Left ventricle myocardium inferior (tissue), 1 donor: Measurements from ENCODE around the gene USP24. TPM values are rescaled to one million over a fixed set of nuclear protein-coding genes. Genes with fewer than 3 reads are reported as not detected.

Source experiments
- DNase-seq: peaks from one replicate; pipeline ENCODE4 v3.0.0-alpha.2; 2020
- H3K27ac ChIP-seq: fragments of 200-600 bp; replicated peaks from 2 replicates; pipeline ENCODE4 v1.8.0; 2021
- H3K27me3 ChIP-seq: fragments of 200-600 bp; 2 replicates; pipeline ENCODE4 v1.8.0; 2021; ENCODE audit warnings: low read depth
- H3K36me3 ChIP-seq: fragments of 200-600 bp; 2 replicates; pipeline ENCODE4 v1.8.0; 2021
- H3K4me1 ChIP-seq: fragments of 200-600 bp; 2 replicates; pipeline ENCODE4 v1.8.0; 2021
- H3K4me3 ChIP-seq: fragments of 200-600 bp; 2 replicates; pipeline ENCODE4 v1.8.0; 2021; ENCODE audit warnings: mild to moderate bottlenecking, moderate library complexity
- H3K9me3 ChIP-seq: fragments of 200-600 bp; replicated peaks from 2 replicates; pipeline ENCODE4 v1.8.0; 2021
- intact Hi-C: fragments of 100-400 bp; cut with micrococcal nuclease; formaldehyde crosslinking; loops from one replicate; pipeline ENCODE4 v1.11.0; 2022
- total RNA-seq: library from RNA; stranded (reverse); fragmentation: NEBNext Ultra II Directional; extraction: Animal tissue kit (Norgen Biotek cat#: 25700); gene quantifications from one replicate; pipeline ENCODE4 v1.2.1, GENCODE V29; 2021
- TF ChIP-seq, protein P1 (sequence below): fragments of 200-600 bp; IDR thresholded peaks from 2 replicates; pipeline ENCODE4 v1.8.0; 2021; ENCODE audit warnings: antibody characterized with exemption, mild to moderate bottlenecking, borderline replicate concordance
- donor health status: DM: no; HTN: yes; CAD: no; lungs with severe emphysema.

USP24 gene
- total RNA-seq, 1 donor from 2014 or later, result 39.5 TPM

DNA sequence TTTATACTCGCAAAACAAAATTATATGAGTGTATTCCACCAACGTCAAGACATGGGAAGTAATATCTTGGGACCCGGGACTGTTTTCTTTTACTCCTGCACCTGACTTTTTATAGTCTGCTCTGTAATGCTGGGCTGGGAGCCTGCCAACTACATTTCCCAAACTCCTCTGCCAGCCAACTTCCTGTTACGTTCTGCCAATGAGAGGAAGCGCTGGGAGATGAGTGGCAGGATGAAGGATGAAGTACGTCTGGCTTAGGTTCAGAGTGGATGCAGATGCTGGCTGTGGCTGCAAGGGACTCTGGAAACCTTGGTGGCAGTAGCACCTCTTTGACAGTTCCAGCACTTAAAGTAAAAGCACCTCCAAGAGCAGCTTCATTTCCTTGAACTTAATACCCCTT lies 59.6 kb downstream of the USP24 start:
- H3K27me3 ChIP-seq, result no peaks in the 10 kb centered on the region

DNA sequence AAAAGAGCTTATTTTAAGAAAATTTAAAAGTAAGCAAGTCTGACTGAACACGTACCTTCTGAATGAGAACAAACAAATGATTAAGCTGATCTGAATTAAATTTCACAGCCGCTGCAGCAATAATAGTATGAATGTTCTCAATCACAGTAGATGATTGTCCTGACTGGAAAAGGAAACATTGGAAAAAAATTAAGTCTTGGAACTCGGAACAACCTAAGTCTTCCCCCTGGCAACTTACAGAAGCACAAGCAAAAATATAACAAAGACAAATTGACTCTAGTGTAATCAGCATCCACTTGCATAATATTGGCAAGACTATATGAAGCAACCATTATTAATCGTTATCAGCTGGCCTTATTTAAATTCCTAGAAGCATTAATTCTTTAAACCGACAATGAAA lies 60.5 kb downstream of the USP24 start:
- Histone ChIP-seq H3K27ac (no peak overlapping the region), H3K36me3 (peaks cover 71% of the 10 kb centered on the region), H3K4me3 (no peak overlapping the region), H3K27me3 (no peaks in the 10 kb centered on the region), H3K9me3 (no peaks in the 10 kb centered on the region), H3K4me1 (no peaks in the 10 kb centered on the region)
- no peak for DNase-seq
- TF ChIP-seq, protein P1, sequence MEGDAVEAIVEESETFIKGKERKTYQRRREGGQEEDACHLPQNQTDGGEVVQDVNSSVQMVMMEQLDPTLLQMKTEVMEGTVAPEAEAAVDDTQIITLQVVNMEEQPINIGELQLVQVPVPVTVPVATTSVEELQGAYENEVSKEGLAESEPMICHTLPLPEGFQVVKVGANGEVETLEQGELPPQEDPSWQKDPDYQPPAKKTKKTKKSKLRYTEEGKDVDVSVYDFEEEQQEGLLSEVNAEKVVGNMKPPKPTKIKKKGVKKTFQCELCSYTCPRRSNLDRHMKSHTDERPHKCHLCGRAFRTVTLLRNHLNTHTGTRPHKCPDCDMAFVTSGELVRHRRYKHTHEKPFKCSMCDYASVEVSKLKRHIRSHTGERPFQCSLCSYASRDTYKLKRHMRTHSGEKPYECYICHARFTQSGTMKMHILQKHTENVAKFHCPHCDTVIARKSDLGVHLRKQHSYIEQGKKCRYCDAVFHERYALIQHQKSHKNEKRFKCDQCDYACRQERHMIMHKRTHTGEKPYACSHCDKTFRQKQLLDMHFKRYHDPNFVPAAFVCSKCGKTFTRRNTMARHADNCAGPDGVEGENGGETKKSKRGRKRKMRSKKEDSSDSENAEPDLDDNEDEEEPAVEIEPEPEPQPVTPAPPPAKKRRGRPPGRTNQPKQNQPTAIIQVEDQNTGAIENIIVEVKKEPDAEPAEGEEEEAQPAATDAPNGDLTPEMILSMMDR, result no peak
- intact Hi-C loops, result no loop called here

More for the DNA sequence above, 59.6 kb downstream of the USP24 start:
- H3K9me3 ChIP-seq, result no peaks in the 10 kb centered on the region
- peaks cover 77% of the 10 kb centered on the region for H3K36me3 ChIP-seq
- DNase-seq, result peak; percentile 58
- intact Hi-C loops, result no loop called here
- H3K4me3 ChIP-seq, result no peak overlapping the region
- H3K4me1 ChIP-seq, result no peaks in the 10 kb centered on the region
- TF ChIP-seq, protein P1, result no peak
- no peak overlapping the region for H3K27ac ChIP-seq

DNA sequence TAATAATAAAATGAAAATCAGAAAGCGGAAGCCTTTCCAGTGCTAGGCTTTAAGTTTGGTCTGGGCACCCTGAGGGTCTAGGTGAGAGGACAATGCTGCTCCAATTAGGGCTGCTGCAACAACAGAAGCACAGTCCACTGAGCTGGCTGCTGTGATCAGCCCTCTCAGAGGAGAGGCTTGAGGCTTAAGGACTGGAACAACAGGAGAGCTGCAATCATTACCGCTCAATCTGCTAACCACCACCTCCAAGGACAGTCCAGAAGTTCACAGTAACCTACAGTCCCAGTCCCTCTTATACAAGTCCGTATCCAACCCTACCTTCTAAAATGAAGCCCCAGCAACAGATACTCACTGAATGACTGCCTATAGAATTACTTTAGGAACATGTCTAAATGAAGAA lies 62.1 kb downstream of the USP24 start:
- Histone ChIP-seq H3K27ac (no peak overlapping the region), H3K27me3 (no peaks in the 10 kb centered on the region), H3K36me3 (peaks cover 70% of the 10 kb centered on the region), H3K9me3 (no peaks in the 10 kb centered on the region), H3K4me1 (no peaks in the 10 kb centered on the region), H3K4me3 (no peak overlapping the region)
- intact Hi-C loops, result no loop called here
- TF ChIP-seq, protein P1, result no peak
- DNase-seq, result no peak

DNA sequence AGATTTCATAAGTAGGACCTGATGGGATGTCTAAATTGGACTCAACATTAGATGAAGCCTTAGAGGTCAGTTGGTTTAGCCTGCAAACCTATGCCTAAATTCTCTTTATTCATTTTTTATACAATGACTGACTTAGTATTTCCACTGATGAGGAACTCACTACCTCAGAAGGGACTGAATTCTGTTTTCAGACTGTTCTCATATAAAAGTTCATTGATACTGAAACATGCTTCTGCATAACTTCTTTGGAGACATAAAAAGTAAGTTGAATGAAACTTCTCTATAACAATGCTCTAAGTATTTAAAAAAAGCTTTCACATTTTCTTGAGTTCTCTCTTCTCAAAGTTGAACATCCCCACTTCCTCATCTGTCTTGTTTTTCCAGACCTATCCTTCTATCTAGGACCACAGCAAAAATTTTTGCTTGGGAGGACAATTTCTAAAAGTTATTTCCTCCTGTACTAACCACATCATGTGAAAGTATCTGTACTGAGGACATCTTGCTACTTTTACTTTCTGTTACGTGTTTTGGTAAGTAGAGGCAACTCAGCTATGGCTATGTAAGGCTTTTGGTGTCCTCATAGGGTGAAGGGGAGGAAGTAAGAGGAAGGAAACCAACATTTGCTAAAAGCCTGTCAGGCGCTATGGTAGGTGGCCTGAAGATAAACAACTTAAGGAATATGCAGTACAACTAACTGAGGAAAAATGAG lies 64.1 kb downstream of the USP24 start:
- DNase-seq, result no peak
- no peaks in the 10 kb centered on the region for H3K4me1 ChIP-seq
- peaks cover 72% of the 10 kb centered on the region for H3K36me3 ChIP-seq
- H3K9me3 ChIP-seq, result no peaks in the 10 kb centered on the region
- TF ChIP-seq, protein P1, result no peak
- H3K4me3 ChIP-seq, result no peak overlapping the region
- intact Hi-C loops, result no loop called here
- H3K27me3 ChIP-seq, result no peaks in the 10 kb centered on the region
- peak overlapping the region; percentile 21 for H3K27ac ChIP-seq

DNA sequence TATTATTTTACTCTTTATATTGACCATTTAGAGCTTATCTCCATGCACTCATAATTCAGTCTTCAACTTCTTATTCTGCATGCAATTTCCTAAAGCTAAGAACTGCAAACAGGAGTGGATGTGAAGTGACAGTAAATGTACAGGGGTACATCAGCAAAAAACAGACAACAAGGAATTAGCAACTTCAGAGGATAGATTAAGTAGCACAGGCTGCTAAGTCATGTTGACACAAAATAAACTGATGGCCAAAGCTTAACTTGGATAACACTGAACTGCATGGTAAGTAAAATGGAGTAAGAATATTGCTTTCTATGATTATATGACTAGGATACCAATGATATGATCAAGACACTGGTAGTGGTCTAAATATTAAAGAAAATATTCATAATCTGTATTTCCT lies 66.5 kb downstream of the USP24 start:
- H3K36me3 ChIP-seq, result peaks cover 79% of the 10 kb centered on the region
- TF ChIP-seq, protein P1, result no peak
- no peaks in the 10 kb centered on the region for H3K4me1 ChIP-seq
- no peaks in the 10 kb centered on the region for H3K9me3 ChIP-seq
- DNase-seq, result no peak
- H3K4me3 ChIP-seq, result no peak overlapping the region
- no peaks in the 10 kb centered on the region for H3K27me3 ChIP-seq
- H3K27ac ChIP-seq, result no peak overlapping the region
- intact Hi-C loops, result no loop called here
